NCI-H1417 (cell line): Measurements from ENCODE around the gene CTBP1.

Source experiments
- DNase-seq, 3 experiments: peaks; one replicate each; lab custom pipeline; 2025; lab: John Stamatoyannopoulos, UW

CTBP1 gene

GRCh38 chr4:1209821-1210220, 39.1 kb downstream of the CTBP1 start:
- DNase-seq: no peak

- no peak for DNase-seq
Observed at GRCh38 chr4:1208970-1209704, 39.8 kb downstream of the CTBP1 start.

- DNase-seq: no peak
Observed at GRCh38 chr4:1208266-1208961, 40.5 kb downstream of the CTBP1 start.

- no peak for DNase-seq
Observed at GRCh38 chr4:1207603-1208265, 41.2 kb downstream of the CTBP1 start.

GRCh38 chr4:1207157-1207470, 41.8 kb downstream of the CTBP1 start:
- DNase-seq: no peak

GRCh38 chr4:1206299-1207156, 42.4 kb downstream of the CTBP1 start:
- DNase-seq: no peak

GRCh38 chr4:1205586-1206298, 43.2 kb downstream of the CTBP1 start:
- no peak for DNase-seq

GRCh38 chr4:1204828-1205585, 43.9 kb downstream of the CTBP1 start:
- DNase-seq: no peak

- no peak for DNase-seq
Observed at GRCh38 chr4:1204286-1204827, 44.6 kb downstream of the CTBP1 start.

GRCh38 chr4:1203026-1203616, 45.8 kb downstream of the CTBP1 start:
- no peak for DNase-seq

GRCh38 chr4:1202526-1203011, 46.4 kb downstream of the CTBP1 start:
- no peak for DNase-seq

GRCh38 chr4:1201851-1202525, 46.9 kb downstream of the CTBP1 start:
- DNase-seq: no peak

- no peak for DNase-seq
Observed at GRCh38 chr4:1200425-1201035, 48.4 kb downstream of the CTBP1 start.

GRCh38 chr4:1199556-1200331, 49.2 kb downstream of the CTBP1 start:
- DNase-seq: no peak

GRCh38 chr4:1198098-1198844, 50.7 kb downstream of the CTBP1 start:
- no peak for DNase-seq

- no peak for DNase-seq
Observed at GRCh38 chr4:1196421-1197183, 52.3 kb downstream of the CTBP1 start.
